Measurements from ENCODE around the gene PWWP2B.

- TF ChIP-seq CTCF (conservative IDR thresholded peaks at IDR 0.05) = no peak
- no peak for TF ChIP-seq ZFX (IDR thresholded peaks at IDR 0.05)
These were observed 1.9 kb upstream of the PWWP2B start for GRCh38 chr10:132394936-132395703.
